Liver (tissue), 3 donors: ENCODE data around the gene DPH3.

Experiments
- FOXA1 ChIP-seq: IDR thresholded peaks from 2 replicates; pipeline ENCODE4 v1.6.1; 2016; ENCODE audit warnings: antibody characterized with exemption
- GABPA ChIP-seq, 2 donors: IDR thresholded peaks in 1 of 2; conservative IDR thresholded peaks in 1 of 2; 2 replicates each; pipeline ENCODE4 v1.6.1; 2016; ENCODE audit warnings: antibody characterized with exemption in 2 of 2, mild to moderate bottlenecking in 1 of 2, moderate library complexity in 1 of 2
- JUND ChIP-seq, 2 donors: IDR thresholded peaks; 2 replicates each; pipeline ENCODE4 v1.6.1; 2016; ENCODE audit warnings: antibody characterized with exemption in 2 of 2
- RAD21 ChIP-seq, 2 donors: IDR thresholded peaks; 2 replicates each; pipeline ENCODE4 v1.6.1; 2016; ENCODE audit warnings: antibody characterized with exemption in 2 of 2, mild to moderate bottlenecking in 2 of 2
- TAF1 ChIP-seq: conservative IDR thresholded peaks from 2 replicates; pipeline ENCODE4 v1.6.1; 2016; ENCODE audit warnings: antibody characterized with exemption, mild to moderate bottlenecking
- TF ChIP-seq, protein P1 (sequence below): fragments of 150-350 bp; IDR thresholded peaks from 2 replicates; pipeline ENCODE4 v1.5.1; 2017; ENCODE audit warnings: improper control_type of control experiment, low read depth, low read length; ENCODE audit not compliant: missing input control
- TF ChIP-seq, protein P2 (sequence below): IDR thresholded peaks from 2 replicates; pipeline ENCODE4 v1.6.1; 2016; ENCODE audit warnings: antibody characterized with exemption
- TF ChIP-seq, protein P3 (sequence below): IDR thresholded peaks from 2 replicates; pipeline ENCODE4 v1.6.1; 2016; ENCODE audit warnings: antibody characterized with exemption, mild to moderate bottlenecking
- TF ChIP-seq, protein P4 (sequence below): IDR thresholded peaks from 2 replicates; pipeline ENCODE4 v1.6.1; 2016; ENCODE audit warnings: antibody characterized with exemption
- TF ChIP-seq, protein P5 (sequence below): IDR thresholded peaks from 2 replicates; pipeline ENCODE4 v1.6.1; 2016; ENCODE audit warnings: antibody characterized with exemption
- donor health status: healthy.
- donor health status: healthy.

DNA sequence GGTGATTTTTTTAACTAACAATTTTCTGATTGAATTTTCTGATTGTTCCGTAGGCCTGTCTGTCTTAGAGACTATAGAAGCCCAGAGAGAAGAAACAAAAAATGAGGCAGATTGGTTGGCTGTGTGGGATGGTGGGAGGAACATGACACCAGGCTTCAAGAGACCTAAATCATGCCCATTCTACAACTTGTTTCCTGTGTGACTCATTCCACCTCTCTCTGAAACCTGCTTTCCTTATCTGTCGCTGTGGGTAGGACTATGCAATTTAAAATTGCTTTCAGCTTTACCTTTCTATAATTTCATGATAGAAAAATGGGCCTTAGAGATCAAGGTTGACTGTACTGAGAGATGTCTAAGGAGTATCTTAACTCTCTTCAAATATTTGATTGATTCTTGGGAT lies 44.8 kb upstream of the DPH3 start:
- TF ChIP-seq, protein P1, sequence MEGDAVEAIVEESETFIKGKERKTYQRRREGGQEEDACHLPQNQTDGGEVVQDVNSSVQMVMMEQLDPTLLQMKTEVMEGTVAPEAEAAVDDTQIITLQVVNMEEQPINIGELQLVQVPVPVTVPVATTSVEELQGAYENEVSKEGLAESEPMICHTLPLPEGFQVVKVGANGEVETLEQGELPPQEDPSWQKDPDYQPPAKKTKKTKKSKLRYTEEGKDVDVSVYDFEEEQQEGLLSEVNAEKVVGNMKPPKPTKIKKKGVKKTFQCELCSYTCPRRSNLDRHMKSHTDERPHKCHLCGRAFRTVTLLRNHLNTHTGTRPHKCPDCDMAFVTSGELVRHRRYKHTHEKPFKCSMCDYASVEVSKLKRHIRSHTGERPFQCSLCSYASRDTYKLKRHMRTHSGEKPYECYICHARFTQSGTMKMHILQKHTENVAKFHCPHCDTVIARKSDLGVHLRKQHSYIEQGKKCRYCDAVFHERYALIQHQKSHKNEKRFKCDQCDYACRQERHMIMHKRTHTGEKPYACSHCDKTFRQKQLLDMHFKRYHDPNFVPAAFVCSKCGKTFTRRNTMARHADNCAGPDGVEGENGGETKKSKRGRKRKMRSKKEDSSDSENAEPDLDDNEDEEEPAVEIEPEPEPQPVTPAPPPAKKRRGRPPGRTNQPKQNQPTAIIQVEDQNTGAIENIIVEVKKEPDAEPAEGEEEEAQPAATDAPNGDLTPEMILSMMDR = no peak
- TF ChIP-seq, protein P2, sequence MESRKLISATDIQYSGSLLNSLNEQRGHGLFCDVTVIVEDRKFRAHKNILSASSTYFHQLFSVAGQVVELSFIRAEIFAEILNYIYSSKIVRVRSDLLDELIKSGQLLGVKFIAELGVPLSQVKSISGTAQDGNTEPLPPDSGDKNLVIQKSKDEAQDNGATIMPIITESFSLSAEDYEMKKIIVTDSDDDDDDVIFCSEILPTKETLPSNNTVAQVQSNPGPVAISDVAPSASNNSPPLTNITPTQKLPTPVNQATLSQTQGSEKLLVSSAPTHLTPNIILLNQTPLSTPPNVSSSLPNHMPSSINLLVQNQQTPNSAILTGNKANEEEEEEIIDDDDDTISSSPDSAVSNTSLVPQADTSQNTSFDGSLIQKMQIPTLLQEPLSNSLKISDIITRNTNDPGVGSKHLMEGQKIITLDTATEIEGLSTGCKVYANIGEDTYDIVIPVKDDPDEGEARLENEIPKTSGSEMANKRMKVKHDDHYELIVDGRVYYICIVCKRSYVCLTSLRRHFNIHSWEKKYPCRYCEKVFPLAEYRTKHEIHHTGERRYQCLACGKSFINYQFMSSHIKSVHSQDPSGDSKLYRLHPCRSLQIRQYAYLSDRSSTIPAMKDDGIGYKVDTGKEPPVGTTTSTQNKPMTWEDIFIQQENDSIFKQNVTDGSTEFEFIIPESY = no peak
- TF ChIP-seq, protein P3, sequence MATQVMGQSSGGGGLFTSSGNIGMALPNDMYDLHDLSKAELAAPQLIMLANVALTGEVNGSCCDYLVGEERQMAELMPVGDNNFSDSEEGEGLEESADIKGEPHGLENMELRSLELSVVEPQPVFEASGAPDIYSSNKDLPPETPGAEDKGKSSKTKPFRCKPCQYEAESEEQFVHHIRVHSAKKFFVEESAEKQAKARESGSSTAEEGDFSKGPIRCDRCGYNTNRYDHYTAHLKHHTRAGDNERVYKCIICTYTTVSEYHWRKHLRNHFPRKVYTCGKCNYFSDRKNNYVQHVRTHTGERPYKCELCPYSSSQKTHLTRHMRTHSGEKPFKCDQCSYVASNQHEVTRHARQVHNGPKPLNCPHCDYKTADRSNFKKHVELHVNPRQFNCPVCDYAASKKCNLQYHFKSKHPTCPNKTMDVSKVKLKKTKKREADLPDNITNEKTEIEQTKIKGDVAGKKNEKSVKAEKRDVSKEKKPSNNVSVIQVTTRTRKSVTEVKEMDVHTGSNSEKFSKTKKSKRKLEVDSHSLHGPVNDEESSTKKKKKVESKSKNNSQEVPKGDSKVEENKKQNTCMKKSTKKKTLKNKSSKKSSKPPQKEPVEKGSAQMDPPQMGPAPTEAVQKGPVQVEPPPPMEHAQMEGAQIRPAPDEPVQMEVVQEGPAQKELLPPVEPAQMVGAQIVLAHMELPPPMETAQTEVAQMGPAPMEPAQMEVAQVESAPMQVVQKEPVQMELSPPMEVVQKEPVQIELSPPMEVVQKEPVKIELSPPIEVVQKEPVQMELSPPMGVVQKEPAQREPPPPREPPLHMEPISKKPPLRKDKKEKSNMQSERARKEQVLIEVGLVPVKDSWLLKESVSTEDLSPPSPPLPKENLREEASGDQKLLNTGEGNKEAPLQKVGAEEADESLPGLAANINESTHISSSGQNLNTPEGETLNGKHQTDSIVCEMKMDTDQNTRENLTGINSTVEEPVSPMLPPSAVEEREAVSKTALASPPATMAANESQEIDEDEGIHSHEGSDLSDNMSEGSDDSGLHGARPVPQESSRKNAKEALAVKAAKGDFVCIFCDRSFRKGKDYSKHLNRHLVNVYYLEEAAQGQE = no peak
- TF ChIP-seq FOXA1 (no peak), GABPA (IDR thresholded peaks at IDR 0.05 in 1 of 2, conservative IDR thresholded peaks at IDR 0.05 in 1 of 2) (no peak), JUND (IDR thresholded peaks at IDR 0.05) (no peak), TAF1 (no peak), RAD21 (IDR thresholded peaks at IDR 0.05) (no peak)
- TF ChIP-seq, protein P4, sequence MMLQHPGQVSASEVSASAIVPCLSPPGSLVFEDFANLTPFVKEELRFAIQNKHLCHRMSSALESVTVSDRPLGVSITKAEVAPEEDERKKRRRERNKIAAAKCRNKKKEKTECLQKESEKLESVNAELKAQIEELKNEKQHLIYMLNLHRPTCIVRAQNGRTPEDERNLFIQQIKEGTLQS = no peak
- TF ChIP-seq, protein P5, sequence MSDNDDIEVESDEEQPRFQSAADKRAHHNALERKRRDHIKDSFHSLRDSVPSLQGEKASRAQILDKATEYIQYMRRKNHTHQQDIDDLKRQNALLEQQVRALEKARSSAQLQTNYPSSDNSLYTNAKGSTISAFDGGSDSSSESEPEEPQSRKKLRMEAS = no peak
